Prostate gland (tissue), 2 donors: ENCODE measurements around the gene SPTAN1. TPM values are rescaled to one million over a fixed set of nuclear protein-coding genes. Genes with fewer than 3 reads are reported as not detected.

ENCODE experiments used
- DNase-seq: peaks from one replicate; pipeline ENCODE4 v3.0.0-alpha.2; 2019; ENCODE audit warnings: low spot score
- H3K27ac ChIP-seq, 2 donors: fragments of 200-600 bp; sonication (generic); 2 replicates each; pipeline ENCODE4 v1.5.1; 2017 to 2019
- H3K27me3 ChIP-seq: fragments of 200-600 bp; sonication (generic); replicated peaks from 2 replicates; pipeline ENCODE4 v1.5.1; 2019; ENCODE audit not compliant: insufficient read depth
- H3K36me3 ChIP-seq, 2 donors: fragments of 200-600 bp; sonication (generic); 1 replicate in 1 of 2; 2 replicates in 1 of 2; pipeline versions ENCODE4 v1.5.1 to v1.8.1; 2017 to 2019
- H3K4me1 ChIP-seq: fragments of 200-600 bp; sonication (generic); replicated peaks from 2 replicates; pipeline ENCODE4 v1.5.1; 2019
- H3K4me3 ChIP-seq, 2 donors: fragments of 200-600 bp; sonication (generic); 2 replicates each; pipeline ENCODE4 v1.5.1; 2017 to 2019
- H3K9me3 ChIP-seq: fragments of 200-600 bp; sonication (generic); 2 replicates; pipeline ENCODE4 v1.5.1; 2017
- POLR2A ChIP-seq: fragments of 450-650 bp; IDR thresholded peaks from one replicate; pipeline ENCODE4 v1.6.1; 2016; ENCODE audit warnings: antibody characterized with exemption, mild to moderate bottlenecking
- POLR2AphosphoS5 ChIP-seq: sonication (generic); formaldehyde crosslinking; IDR thresholded peaks from one replicate; pipeline ENCODE4 v1.6.1; 2017; ENCODE audit warnings: antibody characterized with exemption
- WGBS: methylation state at CpG from one replicate; pipeline ENCODE4 v1.1.5; 2018; 5-methylcytosine and 5-hydroxymethylcytosine counted together
- intact Hi-C: fragments of 100-400 bp; cut with DNase I; formaldehyde crosslinking; loops from one replicate; pipeline ENCODE4 v1.14.2; 2022
- total RNA-seq, 2 donors: library from RNA; depleted of rRNA; stranded (reverse); fragments of >200 nt; gene quantifications; one replicate each; pipeline ENCODE4 v1.1.0, GENCODE V29; 2016
- TF ChIP-seq, protein P1 (sequence below), 4 experiments: fragments of 200-600 bp in 2 of 4; fragments of 450-650 bp in 2 of 4; sonication (generic) in 2 of 4; IDR thresholded peaks; 1 replicate in 3 of 4; 2 replicates in 1 of 4; pipeline ENCODE4 v1.5.1; 2016 to 2019; ENCODE audit warnings: antibody characterized with exemption in 4 of 4, mild to moderate bottlenecking in 2 of 4, moderate library complexity in 2 of 4

Gene SPTAN1
- total RNA-seq, 2 donors from 2014 or later, result 130 to 472 TPM

DNA sequence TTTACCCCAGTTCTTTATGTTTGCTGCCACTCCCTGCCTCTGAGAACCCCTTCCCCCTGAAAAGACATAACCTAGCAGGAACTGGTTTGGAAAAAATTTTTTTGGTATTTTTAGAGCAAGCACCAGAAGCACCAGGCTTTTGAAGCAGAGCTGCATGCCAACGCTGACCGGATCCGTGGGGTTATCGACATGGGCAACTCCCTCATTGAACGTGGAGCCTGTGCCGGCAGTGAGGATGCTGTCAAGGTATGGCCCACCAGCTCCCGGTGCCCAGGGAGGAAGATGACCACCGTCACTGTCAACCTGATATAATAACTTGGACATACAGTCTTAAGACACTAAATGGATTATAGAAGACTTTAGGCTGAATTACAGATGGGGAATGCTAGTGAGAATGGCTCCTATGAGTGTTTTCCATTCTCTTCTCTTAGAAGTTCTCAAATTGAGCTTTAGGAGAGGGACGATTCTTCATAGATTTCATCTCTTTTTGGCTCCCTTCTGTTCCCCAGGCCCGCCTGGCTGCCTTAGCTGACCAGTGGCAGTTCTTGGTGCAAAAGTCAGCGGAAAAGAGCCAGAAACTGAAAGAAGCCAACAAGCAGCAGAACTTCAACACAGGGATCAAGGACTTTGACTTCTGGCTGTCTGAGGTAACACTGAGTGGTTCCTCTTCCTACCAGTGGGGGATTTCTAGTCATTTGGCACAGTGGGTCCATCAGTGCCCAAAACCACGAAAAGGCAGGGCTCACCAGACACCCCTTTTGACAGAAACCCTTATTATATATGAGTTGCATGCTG lies 59.4 kb downstream of the SPTAN1 start:
- no peak overlapping the region for H3K27ac ChIP-seq
- TF ChIP-seq, protein P1, sequence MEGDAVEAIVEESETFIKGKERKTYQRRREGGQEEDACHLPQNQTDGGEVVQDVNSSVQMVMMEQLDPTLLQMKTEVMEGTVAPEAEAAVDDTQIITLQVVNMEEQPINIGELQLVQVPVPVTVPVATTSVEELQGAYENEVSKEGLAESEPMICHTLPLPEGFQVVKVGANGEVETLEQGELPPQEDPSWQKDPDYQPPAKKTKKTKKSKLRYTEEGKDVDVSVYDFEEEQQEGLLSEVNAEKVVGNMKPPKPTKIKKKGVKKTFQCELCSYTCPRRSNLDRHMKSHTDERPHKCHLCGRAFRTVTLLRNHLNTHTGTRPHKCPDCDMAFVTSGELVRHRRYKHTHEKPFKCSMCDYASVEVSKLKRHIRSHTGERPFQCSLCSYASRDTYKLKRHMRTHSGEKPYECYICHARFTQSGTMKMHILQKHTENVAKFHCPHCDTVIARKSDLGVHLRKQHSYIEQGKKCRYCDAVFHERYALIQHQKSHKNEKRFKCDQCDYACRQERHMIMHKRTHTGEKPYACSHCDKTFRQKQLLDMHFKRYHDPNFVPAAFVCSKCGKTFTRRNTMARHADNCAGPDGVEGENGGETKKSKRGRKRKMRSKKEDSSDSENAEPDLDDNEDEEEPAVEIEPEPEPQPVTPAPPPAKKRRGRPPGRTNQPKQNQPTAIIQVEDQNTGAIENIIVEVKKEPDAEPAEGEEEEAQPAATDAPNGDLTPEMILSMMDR (IDR thresholded peaks at IDR 0.05), result no peak

DNA sequence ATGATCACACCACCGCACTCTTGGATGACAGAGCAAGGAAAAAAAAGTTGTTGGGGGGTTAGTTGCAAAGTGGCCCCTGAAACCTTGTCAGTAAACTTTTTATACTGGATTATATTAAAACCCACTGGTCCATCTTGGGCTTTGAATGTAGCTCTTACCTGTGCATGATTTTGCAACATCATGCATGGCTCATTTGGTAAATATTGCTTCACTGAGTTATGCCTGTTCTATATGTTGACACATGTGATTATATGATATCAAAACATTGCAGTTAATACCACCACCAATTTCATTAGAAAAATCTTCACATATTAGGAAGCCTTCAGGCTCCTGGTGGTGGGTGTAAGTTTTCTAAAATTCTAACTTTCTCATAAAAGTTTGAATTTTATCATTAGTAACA lies 62.3 kb downstream of the SPTAN1 start:
- DNase-seq, result no peak
- Histone ChIP-seq H3K27ac (no peak overlapping the region), H3K4me3 (no peak overlapping the region), H3K36me3 (peaks cover 47 to 60% of the 10 kb centered on the region in 2 donors), H3K4me1 (no peaks in the 10 kb centered on the region), H3K9me3 (no peaks in the 10 kb centered on the region), H3K27me3 (no peaks in the 10 kb centered on the region)
- intact Hi-C loops, result no loop called here
- WGBS, result 93% methylated on average over 1 of the region's 1 CpG
- TF ChIP-seq POLR2A (no peak), POLR2AphosphoS5 (no peak)
- TF ChIP-seq, protein P1 (IDR thresholded peaks at IDR 0.05), result no peak

More for the DNA sequence above, 59.4 kb downstream of the SPTAN1 start:
- Histone ChIP-seq H3K4me1 (peaks cover 12% of the 10 kb centered on the region), H3K4me3 (no peak overlapping the region), H3K27me3 (no peaks in the 10 kb centered on the region), H3K36me3 (peaks cover 26 to 46% of the 10 kb centered on the region in 2 donors), H3K9me3 (no peaks in the 10 kb centered on the region)
- WGBS, result 91% methylated on average over 12 of the region's 12 CpGs
- DNase-seq, result no peak
- intact Hi-C loops, result no loop called here

DNA sequence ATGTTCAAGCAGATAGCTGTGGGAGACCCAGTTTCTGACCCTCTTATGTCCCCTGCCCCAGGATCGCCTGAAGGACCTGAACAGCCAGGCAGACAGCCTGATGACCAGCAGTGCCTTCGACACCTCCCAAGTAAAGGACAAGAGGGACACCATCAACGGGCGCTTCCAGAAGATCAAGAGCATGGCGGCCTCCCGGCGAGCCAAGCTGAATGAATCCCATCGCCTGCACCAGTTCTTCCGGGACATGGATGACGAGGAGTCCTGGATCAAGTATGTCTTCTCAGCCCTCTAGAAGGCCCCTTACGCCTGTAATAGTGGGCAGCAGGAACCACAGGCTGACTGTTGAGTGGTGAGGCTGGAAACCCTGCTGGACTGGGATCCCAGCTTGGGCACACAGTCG lies 63.2 kb downstream of the SPTAN1 start:
- Histone ChIP-seq H3K9me3 (no peaks in the 10 kb centered on the region), H3K36me3 (peaks cover 50 to 61% of the 10 kb centered on the region in 2 donors), H3K4me1 (no peaks in the 10 kb centered on the region), H3K4me3 (no peak overlapping the region), H3K27ac (no peak overlapping the region), H3K27me3 (no peaks in the 10 kb centered on the region)
- no peak for DNase-seq
- TF ChIP-seq, protein P1 (IDR thresholded peaks at IDR 0.05), result no peak
- no peak for TF ChIP-seq POLR2A
- TF ChIP-seq POLR2AphosphoS5, result no peak
- WGBS, result 95% methylated on average over 12 of the region's 12 CpGs
- intact Hi-C loops, result no loop called here

DNA sequence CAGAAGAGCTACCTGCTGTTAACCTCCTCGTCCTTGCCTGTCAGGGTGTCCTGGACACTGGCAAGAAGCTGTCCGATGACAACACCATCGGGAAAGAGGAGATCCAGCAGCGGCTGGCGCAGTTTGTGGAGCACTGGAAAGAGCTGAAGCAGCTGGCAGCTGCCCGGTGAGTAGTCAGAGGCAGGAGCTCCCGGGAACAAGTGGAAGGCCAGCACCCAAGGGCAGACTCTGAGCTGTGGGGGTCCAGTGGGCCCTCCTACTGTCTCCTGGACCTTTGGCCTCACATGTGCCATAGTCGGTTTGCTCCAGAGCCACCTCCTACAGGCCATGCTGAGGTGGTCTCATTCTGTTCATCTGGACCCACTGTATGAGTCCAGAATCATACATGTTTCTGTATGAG lies 65.6 kb downstream of the SPTAN1 start:
- no peak overlapping the region for H3K4me3 ChIP-seq
- DNase-seq, result no peak
- H3K9me3 ChIP-seq, result no peaks in the 10 kb centered on the region
- 88% methylated on average over 8 of the region's 8 CpGs for WGBS
- intact Hi-C loops, result no loop called here
- no peaks in the 10 kb centered on the region for H3K4me1 ChIP-seq
- no peak for TF ChIP-seq POLR2AphosphoS5
- H3K27me3 ChIP-seq, result no peaks in the 10 kb centered on the region
- H3K27ac ChIP-seq, result no peak overlapping the region
- peaks cover 47 to 50% of the 10 kb centered on the region in 2 donors for H3K36me3 ChIP-seq

DNA sequence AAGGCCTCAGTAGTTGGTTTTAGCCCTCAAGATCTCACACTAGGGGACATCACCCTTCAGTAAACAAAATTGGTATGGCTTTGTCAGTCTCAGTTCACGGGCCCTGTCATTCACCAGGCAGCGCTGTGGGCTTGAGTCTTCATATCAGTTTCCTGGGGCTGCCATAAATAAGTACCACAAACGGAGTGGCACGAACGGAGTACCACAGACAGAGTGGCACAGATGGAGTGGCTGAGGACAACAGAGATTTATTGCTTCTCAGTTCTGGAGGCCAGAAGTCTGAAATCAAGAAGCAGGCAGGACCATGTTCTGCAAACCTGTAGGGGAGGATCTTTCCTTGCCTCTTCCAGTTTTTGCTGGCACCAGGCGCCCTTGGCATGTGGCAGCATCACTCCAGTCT lies 66.7 kb downstream of the SPTAN1 start:
- no peak for DNase-seq
- H3K4me1 ChIP-seq, result no peaks in the 10 kb centered on the region
- intact Hi-C loops, result no loop called here

More for the DNA sequence above, 66.7 kb downstream of the SPTAN1 start:
- WGBS, result 95% methylated on average over 6 of the region's 6 CpGs
- no peaks in the 10 kb centered on the region for H3K27me3 ChIP-seq
- no peak overlapping the region for H3K4me3 ChIP-seq
- H3K9me3 ChIP-seq, result no peaks in the 10 kb centered on the region
- H3K27ac ChIP-seq, result no peak overlapping the region
- peaks cover 39 to 43% of the 10 kb centered on the region in 2 donors for H3K36me3 ChIP-seq
- TF ChIP-seq, protein P1 (IDR thresholded peaks at IDR 0.05), result no peak
- TF ChIP-seq POLR2A (no peak), POLR2AphosphoS5 (no peak)
